IMR-90 (cell line): Measurements from ENCODE around the gene GALNT9.

Source experiments
- MXI1 ChIP-seq: IDR thresholded peaks from 2 replicates; pipeline ENCODE4 v1.6.1; 2012; ENCODE audit warnings: low read depth, mild to moderate bottlenecking, low read length, moderate library complexity, borderline replicate concordance
- POLR2A ChIP-seq: IDR thresholded peaks from 2 replicates; pipeline ENCODE4 v1.6.1; 2012; ENCODE audit warnings: mild to moderate bottlenecking, low read depth, low read length
- RAD21 ChIP-seq: IDR thresholded peaks from 2 replicates; pipeline ENCODE4 v1.6.1; 2012; ENCODE audit warnings: low read length, improper control_type of control experiment
- TF ChIP-seq, protein P1 (sequence below): fragments of 150-350 bp; IDR thresholded peaks from 2 replicates; pipeline ENCODE4 v1.6.1; 2016; ENCODE audit warnings: low read depth, mild to moderate bottlenecking, low read length, moderate library complexity, borderline replicate concordance
- TF ChIP-seq, protein P2 (sequence below): conservative IDR thresholded peaks from 2 replicates; pipeline ENCODE4 v1.5.1; 2012; ENCODE audit warnings: mild to moderate bottlenecking, low read depth, low read length, improper control_type of control experiment

DNA sequence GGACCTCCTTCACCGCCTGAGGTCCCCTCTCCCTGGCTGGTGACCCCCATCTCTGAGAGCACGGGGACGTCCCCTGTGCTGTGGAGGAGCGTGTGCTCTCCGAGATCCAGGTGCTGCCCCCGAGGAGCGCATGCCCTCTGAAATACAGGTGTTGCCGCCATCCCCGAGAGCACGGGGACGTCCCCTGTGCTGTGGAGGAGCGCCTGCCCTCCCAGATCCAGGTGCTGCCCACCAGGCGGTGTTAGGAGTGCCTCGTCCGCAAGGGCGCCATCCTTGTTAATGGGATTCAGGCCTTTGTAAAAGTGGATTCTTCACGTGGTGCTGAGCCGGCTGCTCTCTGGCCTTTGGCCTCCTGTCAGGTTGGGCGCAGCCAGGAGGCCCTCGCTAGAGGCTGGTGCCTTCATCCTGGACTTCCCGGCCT lies 175.0 kb downstream of the GALNT9 start:
- TF ChIP-seq, protein P1, sequence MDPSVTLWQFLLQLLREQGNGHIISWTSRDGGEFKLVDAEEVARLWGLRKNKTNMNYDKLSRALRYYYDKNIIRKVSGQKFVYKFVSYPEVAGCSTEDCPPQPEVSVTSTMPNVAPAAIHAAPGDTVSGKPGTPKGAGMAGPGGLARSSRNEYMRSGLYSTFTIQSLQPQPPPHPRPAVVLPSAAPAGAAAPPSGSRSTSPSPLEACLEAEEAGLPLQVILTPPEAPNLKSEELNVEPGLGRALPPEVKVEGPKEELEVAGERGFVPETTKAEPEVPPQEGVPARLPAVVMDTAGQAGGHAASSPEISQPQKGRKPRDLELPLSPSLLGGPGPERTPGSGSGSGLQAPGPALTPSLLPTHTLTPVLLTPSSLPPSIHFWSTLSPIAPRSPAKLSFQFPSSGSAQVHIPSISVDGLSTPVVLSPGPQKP: no peak
- no peak for TF ChIP-seq POLR2A
- TF ChIP-seq, protein P2, sequence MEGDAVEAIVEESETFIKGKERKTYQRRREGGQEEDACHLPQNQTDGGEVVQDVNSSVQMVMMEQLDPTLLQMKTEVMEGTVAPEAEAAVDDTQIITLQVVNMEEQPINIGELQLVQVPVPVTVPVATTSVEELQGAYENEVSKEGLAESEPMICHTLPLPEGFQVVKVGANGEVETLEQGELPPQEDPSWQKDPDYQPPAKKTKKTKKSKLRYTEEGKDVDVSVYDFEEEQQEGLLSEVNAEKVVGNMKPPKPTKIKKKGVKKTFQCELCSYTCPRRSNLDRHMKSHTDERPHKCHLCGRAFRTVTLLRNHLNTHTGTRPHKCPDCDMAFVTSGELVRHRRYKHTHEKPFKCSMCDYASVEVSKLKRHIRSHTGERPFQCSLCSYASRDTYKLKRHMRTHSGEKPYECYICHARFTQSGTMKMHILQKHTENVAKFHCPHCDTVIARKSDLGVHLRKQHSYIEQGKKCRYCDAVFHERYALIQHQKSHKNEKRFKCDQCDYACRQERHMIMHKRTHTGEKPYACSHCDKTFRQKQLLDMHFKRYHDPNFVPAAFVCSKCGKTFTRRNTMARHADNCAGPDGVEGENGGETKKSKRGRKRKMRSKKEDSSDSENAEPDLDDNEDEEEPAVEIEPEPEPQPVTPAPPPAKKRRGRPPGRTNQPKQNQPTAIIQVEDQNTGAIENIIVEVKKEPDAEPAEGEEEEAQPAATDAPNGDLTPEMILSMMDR: no peak
- no peak for TF ChIP-seq MXI1
- no peak for TF ChIP-seq RAD21
